A673 (cell line): Measurements from ENCODE around the gene TOMM70.

Experiments
- EZH2 ChIP-seq: fragments of 200-600 bp; sonication (generic); IDR thresholded peaks from 2 replicates; pipeline ENCODE4 v1.6.1; 2017; ENCODE audit warnings: borderline replicate concordance, low read depth, mild to moderate bottlenecking, mixed read lengths, antibody characterized with exemption, low read length; ENCODE audit not compliant: poor library complexity, severe bottlenecking
- TF ChIP-seq, protein P1 (sequence below): fragments of 300-800, 200-600 bp; sonication (generic); conservative IDR thresholded peaks from 2 replicates; pipeline ENCODE4 v1.5.1; 2017; ENCODE audit warnings: low read depth, mild to moderate bottlenecking, antibody characterized with exemption, low read length, moderate library complexity, mixed read lengths

GRCh38 chr3:100396967-100397366 is 3.9 kb downstream of the TOMM70 start:
- TF ChIP-seq, protein P1, sequence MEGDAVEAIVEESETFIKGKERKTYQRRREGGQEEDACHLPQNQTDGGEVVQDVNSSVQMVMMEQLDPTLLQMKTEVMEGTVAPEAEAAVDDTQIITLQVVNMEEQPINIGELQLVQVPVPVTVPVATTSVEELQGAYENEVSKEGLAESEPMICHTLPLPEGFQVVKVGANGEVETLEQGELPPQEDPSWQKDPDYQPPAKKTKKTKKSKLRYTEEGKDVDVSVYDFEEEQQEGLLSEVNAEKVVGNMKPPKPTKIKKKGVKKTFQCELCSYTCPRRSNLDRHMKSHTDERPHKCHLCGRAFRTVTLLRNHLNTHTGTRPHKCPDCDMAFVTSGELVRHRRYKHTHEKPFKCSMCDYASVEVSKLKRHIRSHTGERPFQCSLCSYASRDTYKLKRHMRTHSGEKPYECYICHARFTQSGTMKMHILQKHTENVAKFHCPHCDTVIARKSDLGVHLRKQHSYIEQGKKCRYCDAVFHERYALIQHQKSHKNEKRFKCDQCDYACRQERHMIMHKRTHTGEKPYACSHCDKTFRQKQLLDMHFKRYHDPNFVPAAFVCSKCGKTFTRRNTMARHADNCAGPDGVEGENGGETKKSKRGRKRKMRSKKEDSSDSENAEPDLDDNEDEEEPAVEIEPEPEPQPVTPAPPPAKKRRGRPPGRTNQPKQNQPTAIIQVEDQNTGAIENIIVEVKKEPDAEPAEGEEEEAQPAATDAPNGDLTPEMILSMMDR, result no peak
- no peak for TF ChIP-seq EZH2
